Liver (tissue), 3 donors: Measurements from ENCODE around the gene CSMD2.

Experiments
- EGR1 ChIP-seq, 2 donors: IDR thresholded peaks; 2 replicates each; pipeline ENCODE4 v1.6.1; 2016 to 2018; ENCODE audit warnings: antibody characterized with exemption in 2 of 2, low read depth in 2 of 2
- FOXA2 ChIP-seq: IDR thresholded peaks from 2 replicates; pipeline ENCODE4 v1.6.1; 2016; ENCODE audit warnings: antibody characterized with exemption
- GABPA ChIP-seq, 2 donors: IDR thresholded peaks in 1 of 2; conservative IDR thresholded peaks in 1 of 2; 2 replicates each; pipeline ENCODE4 v1.6.1; 2016; ENCODE audit warnings: antibody characterized with exemption in 2 of 2, mild to moderate bottlenecking in 1 of 2, moderate library complexity in 1 of 2
- HNF4A ChIP-seq, 2 donors: conservative IDR thresholded peaks; 2 replicates each; pipeline ENCODE4 v1.6.1; 2016; ENCODE audit warnings: antibody characterized with exemption in 2 of 2, mild to moderate bottlenecking in 2 of 2
- NR2F2 ChIP-seq: IDR thresholded peaks from 2 replicates; pipeline ENCODE4 v1.6.1; 2016; ENCODE audit warnings: antibody characterized with exemption
- RAD21 ChIP-seq, 2 donors: IDR thresholded peaks; 2 replicates each; pipeline ENCODE4 v1.6.1; 2016; ENCODE audit warnings: antibody characterized with exemption in 2 of 2, mild to moderate bottlenecking in 2 of 2
- REST ChIP-seq: IDR thresholded peaks from 2 replicates; pipeline ENCODE4 v1.6.1; 2016; ENCODE audit warnings: antibody characterized with exemption, mild to moderate bottlenecking
- RXRA ChIP-seq, 2 donors: IDR thresholded peaks; 2 replicates each; pipeline ENCODE4 v1.6.1; 2017 to 2018; ENCODE audit warnings: antibody characterized with exemption in 2 of 2, mild to moderate bottlenecking in 1 of 2
- SP1 ChIP-seq: IDR thresholded peaks from 2 replicates; pipeline ENCODE4 v1.6.1; 2018; ENCODE audit warnings: antibody characterized with exemption, mild to moderate bottlenecking
- TAF1 ChIP-seq: conservative IDR thresholded peaks from 2 replicates; pipeline ENCODE4 v1.6.1; 2016; ENCODE audit warnings: antibody characterized with exemption, mild to moderate bottlenecking
- YY1 ChIP-seq: IDR thresholded peaks from 2 replicates; pipeline ENCODE4 v1.6.1; 2016; ENCODE audit warnings: antibody characterized with exemption, mild to moderate bottlenecking
- TF ChIP-seq, protein P1 (sequence below): fragments of 150-350 bp; IDR thresholded peaks from 2 replicates; pipeline ENCODE4 v1.5.1; 2017; ENCODE audit warnings: improper control_type of control experiment, low read depth, low read length; ENCODE audit not compliant: missing input control
- TF ChIP-seq, protein P2 (sequence below): IDR thresholded peaks from 2 replicates; pipeline ENCODE4 v1.6.1; 2016; ENCODE audit warnings: antibody characterized with exemption
- donor health status: healthy.
- donor health status: healthy.

DNA sequence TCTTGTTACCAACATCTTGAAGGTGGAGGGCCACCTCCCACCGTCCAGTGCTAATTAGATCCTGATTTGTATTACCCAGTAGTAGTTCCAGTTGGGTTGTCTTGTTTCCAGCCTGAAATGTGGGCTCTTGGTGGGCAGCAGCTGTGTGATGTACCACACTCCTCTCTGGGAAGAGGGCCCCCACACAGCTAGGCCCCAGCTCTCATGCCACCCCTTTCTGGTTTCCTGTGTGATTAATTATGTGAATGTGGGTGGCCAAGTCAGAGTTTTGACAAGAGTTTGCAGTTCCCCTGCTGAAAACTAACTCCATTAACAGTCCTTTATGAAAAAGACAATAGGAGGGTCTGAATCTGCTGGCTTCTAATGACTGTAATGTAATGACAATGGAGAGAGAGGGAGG, 297.3 kb downstream of the CSMD2 start:
- TF ChIP-seq, protein P1, sequence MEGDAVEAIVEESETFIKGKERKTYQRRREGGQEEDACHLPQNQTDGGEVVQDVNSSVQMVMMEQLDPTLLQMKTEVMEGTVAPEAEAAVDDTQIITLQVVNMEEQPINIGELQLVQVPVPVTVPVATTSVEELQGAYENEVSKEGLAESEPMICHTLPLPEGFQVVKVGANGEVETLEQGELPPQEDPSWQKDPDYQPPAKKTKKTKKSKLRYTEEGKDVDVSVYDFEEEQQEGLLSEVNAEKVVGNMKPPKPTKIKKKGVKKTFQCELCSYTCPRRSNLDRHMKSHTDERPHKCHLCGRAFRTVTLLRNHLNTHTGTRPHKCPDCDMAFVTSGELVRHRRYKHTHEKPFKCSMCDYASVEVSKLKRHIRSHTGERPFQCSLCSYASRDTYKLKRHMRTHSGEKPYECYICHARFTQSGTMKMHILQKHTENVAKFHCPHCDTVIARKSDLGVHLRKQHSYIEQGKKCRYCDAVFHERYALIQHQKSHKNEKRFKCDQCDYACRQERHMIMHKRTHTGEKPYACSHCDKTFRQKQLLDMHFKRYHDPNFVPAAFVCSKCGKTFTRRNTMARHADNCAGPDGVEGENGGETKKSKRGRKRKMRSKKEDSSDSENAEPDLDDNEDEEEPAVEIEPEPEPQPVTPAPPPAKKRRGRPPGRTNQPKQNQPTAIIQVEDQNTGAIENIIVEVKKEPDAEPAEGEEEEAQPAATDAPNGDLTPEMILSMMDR: no peak
- TF ChIP-seq GABPA (IDR thresholded peaks at IDR 0.05 in 1 of 2, conservative IDR thresholded peaks at IDR 0.05 in 1 of 2) (no peak), RAD21 (IDR thresholded peaks at IDR 0.05) (no peak), FOXA2 (no peak), REST (no peak), RXRA (IDR thresholded peaks at IDR 0.05) (no peak), SP1 (no peak), YY1 (no peak), HNF4A (conservative IDR thresholded peaks at IDR 0.05) (no peak), TAF1 (no peak), NR2F2 (no peak), EGR1 (IDR thresholded peaks at IDR 0.05; ENCODE audit: low read depth in 2 of 2) (no peak)
- TF ChIP-seq, protein P2, sequence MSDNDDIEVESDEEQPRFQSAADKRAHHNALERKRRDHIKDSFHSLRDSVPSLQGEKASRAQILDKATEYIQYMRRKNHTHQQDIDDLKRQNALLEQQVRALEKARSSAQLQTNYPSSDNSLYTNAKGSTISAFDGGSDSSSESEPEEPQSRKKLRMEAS: no peak
